ENCODE results near the gene MACROD1. TPM values are rescaled to one million over a fixed set of nuclear protein-coding genes. Genes with fewer than 3 reads are reported as not detected.
A peak's percentile ranks its signal among the peaks of the same experiment; 100 is the strongest.

MACROD1 gene
- total and polyA plus RNA-seq, 12 donors = 77.6 to 497 (median 115) TPM

DNA sequence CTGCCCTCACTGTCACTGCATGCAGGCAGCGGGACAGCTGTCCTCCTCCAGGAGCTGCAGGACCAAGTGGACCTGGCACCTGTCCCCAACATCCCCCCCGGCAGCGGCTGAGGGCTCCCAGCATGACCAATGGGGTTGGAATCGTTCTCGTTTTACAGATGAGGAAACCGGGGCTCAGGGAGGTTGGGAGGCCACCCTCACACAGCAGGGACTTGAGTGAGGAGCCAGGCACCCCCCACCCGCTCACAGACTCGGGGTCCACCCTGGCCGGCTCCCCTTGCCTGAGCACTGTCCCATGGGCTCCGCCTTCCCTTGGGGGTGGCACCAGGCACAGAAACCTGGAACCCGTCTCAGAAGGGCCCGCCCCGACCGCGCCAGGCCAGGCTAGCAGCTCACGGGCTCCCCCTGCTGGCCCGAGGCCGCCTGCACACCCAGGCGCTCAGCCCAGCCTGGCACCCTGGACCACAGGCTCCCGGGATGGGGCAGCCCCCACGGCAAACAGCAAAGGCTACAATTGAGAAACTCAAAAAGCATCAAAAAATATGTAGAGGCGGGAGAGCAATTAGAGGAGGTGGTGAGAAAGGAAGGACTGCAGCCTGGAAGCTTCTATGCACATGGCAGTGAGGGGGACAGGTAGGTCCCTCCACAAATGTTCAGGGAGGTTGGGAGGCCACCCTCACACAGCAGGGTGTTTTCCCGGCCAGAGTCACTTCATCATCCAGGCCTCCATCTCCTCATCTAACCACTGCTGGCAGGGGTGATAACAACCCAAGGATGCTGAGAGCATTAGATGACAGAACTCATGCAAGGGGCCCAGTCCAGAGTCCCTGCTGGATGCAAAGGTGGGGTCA is 12.8 kb downstream of the MACROD1 start:
- Histone ChIP-seq H3K9me3 (no peaks in the 10 kb centered on the region), H3K4me3 (peak overlapping the region in 1 of 10 donors; percentile 17), H3K4me1 (peaks cover 8 to 70% (median 37%) of the 10 kb centered on the region in 9 donors), H3K27me3 (no peaks in the 10 kb centered on the region), H3K36me3 (peaks cover 0 to 6% (median 0%) of the 10 kb centered on the region in 9 donors), H3K27ac (no peak overlapping the region)
- ATAC-seq (peak; percentile 24 to 62 (median 48)), DNase-seq (peak; percentile 37 to 72)
- TF ChIP-seq CTCF (IDR thresholded peaks at IDR 0.05) = peak; percentile 99 to 100 (median 100)
- WGBS, 2 donors = 21 to 23% methylated on average over 23 of the region's 23 CpGs
- intact Hi-C loops (cut with DNase I) = loop anchor here in 3 of 10 donors (2.0 to 5.0 kb wide), 2 partner anchors 152 to 316 kb away; partner anchors contain the start of gene MARK2 (in 2 of the 3)

GRCh38 chr11:64151337-64151736 is 14.6 kb downstream of the MACROD1 start:
- H3K27me3 ChIP-seq = no peaks in the 10 kb centered on the region
- H3K4me3 ChIP-seq = no peak overlapping the region
- peaks cover 8 to 58% (median 34%) of the 10 kb centered on the region in 9 donors for H3K4me1 ChIP-seq
- intact Hi-C loops (cut with DNase I) = loop anchor here in 2 of 10 donors (2.0 to 5.0 kb wide), 2 partner anchors 153 to 314 kb away; partner anchors contain the start of gene MARK2 (in 2 of the 2)
- no peak for ATAC-seq
- H3K27ac ChIP-seq = peak overlapping the region in 7 of 10 donors; percentile 41 to 87 (median 70)
- DNase-seq = no peak
- WGBS, 2 donors = 94% methylated on average over 8 of the region's 8 CpGs
- peaks cover 0 to 6% (median 0%) of the 10 kb centered on the region in 9 donors for H3K36me3 ChIP-seq
- no peak for TF ChIP-seq CTCF (IDR thresholded peaks at IDR 0.05)
- H3K9me3 ChIP-seq = no peaks in the 10 kb centered on the region

DNA sequence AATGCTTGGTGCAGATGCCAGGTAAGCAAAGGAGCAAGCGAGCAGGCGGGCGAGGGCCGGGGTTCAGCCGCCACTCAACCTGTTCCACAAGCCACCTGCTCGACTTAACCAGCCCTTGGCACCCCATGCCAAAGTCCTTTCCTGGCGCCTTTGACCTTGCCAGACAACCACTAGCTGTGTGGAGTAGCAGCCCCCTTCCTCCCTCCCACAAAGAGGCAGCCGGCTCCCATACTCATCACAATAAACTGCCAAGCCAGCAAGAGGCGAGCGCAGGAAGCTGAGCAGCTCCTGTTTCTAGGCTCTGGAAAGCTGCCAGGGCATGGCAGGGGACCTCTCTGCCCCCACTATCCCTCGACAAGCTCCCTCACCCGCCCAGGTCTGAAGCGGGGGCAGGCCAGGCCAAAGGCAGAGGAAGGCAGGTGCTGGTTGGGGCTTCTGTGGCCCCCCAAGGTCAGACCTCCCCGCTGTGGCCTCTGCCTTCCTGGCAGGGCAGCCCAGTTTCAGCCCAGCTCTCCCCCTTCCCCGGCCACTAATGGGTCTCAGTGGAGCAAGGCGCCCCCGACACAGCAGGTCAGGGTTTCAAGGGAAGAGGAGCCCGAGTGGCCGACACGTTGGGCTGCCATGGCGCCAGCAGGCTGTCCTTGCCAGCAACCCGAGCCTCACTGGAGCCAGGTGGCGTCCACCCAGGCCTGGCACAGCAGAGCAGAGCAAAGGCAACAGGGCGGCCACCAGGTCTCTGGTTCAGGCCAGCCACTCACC is 15.3 kb downstream of the MACROD1 start:
- Histone ChIP-seq H3K27me3 (no peaks in the 10 kb centered on the region), H3K4me1 (peaks cover 8 to 59% (median 34%) of the 10 kb centered on the region in 9 donors), H3K36me3 (peaks cover 0 to 6% (median 0%) of the 10 kb centered on the region in 9 donors), H3K9me3 (no peaks in the 10 kb centered on the region), H3K27ac (peak overlapping the region; percentile 31 to 87 (median 71)), H3K4me3 (no peak overlapping the region)
- intact Hi-C loops (cut with DNase I) = loop anchor here in 2 of 10 donors (2.0 to 5.0 kb wide), 2 partner anchors 152 to 313 kb away; partner anchors contain the start of gene MARK2 (in 2 of the 2)
- TF ChIP-seq CTCF (IDR thresholded peaks at IDR 0.05) = peak in 1 of 9 donors; percentile 6
- ATAC-seq (peak; percentile 23 to 61 (median 47)), DNase-seq (peak; percentile 52 to 71)
- WGBS, 2 donors = 60 to 72% methylated on average over 24 of the region's 24 CpGs

GRCh38 chr11:64150051-64150450 is 15.9 kb downstream of the MACROD1 start:
- Histone ChIP-seq H3K4me3 (no peak overlapping the region), H3K4me1 (peaks cover 8 to 60% (median 34%) of the 10 kb centered on the region in 9 donors), H3K27me3 (no peaks in the 10 kb centered on the region), H3K27ac (peak overlapping the region in 4 of 10 donors; percentile 77 to 87 (median 78)), H3K9me3 (no peaks in the 10 kb centered on the region), H3K36me3 (peaks cover 0 to 6% (median 0%) of the 10 kb centered on the region in 9 donors)
- WGBS, 2 donors = 88 to 89% methylated on average over 15 of the region's 15 CpGs
- ATAC-seq (no peak), DNase-seq (no peak)
- TF ChIP-seq CTCF (IDR thresholded peaks at IDR 0.05) = no peak
- intact Hi-C loops (cut with DNase I) = loop anchor here in 2 of 10 donors (2.0 to 5.0 kb wide), 2 partner anchors 151 to 313 kb away; partner anchors contain the start of gene MARK2 (in 2 of the 2)
